ENCODE results near the gene OR52E6.

Gene OR52E6

DNA sequence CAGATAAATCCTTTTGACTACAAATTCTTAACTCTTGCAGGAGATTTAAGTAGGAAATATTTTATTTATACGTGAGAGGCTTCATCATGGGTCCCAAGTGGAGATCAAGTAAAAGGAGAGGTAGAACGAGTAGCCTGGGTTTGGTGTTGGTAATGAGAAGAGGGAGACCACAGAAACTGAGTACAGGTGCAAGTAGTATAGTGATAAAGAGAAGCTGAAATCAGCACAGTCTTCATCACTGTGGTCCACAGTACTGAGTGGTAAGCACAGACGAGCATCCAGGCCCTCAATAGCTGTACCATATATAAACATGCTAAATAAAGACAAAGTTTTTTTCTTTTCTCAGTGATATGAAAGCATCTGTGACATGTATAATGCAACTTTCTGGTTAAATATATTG is 45.5 kb upstream of the OR52E6 start:
- DNase-seq = no peak
- no peak overlapping the region for H3K4me3 ChIP-seq (ENCODE audit: low read length)
- H3K27me3 ChIP-seq (replicated peaks; ENCODE audit: insufficient read depth, low read length) = no peaks in the 10 kb centered on the region
- H3K27ac ChIP-seq (ENCODE audit: low read length) = no peak overlapping the region
- H3F3A ChIP-seq (ENCODE audit: insufficient read depth, low read length) = no peaks in the 10 kb centered on the region
- no peak for TF ChIP-seq EZH2phosphoT487 (IDR thresholded peaks at IDR 0.05; ENCODE audit: low read length)
- TF ChIP-seq, protein P1, sequence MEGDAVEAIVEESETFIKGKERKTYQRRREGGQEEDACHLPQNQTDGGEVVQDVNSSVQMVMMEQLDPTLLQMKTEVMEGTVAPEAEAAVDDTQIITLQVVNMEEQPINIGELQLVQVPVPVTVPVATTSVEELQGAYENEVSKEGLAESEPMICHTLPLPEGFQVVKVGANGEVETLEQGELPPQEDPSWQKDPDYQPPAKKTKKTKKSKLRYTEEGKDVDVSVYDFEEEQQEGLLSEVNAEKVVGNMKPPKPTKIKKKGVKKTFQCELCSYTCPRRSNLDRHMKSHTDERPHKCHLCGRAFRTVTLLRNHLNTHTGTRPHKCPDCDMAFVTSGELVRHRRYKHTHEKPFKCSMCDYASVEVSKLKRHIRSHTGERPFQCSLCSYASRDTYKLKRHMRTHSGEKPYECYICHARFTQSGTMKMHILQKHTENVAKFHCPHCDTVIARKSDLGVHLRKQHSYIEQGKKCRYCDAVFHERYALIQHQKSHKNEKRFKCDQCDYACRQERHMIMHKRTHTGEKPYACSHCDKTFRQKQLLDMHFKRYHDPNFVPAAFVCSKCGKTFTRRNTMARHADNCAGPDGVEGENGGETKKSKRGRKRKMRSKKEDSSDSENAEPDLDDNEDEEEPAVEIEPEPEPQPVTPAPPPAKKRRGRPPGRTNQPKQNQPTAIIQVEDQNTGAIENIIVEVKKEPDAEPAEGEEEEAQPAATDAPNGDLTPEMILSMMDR (IDR thresholded peaks at IDR 0.05; ENCODE audit: low read length) = no peak
- no peak for TF ChIP-seq EZH2 (optimal IDR thresholded peaks at IDR 0.05; ENCODE audit: low read depth, low read length)
- H2AFZ ChIP-seq (ENCODE audit: low read length) = no peak overlapping the region
- no peaks in the 10 kb centered on the region for H3K9me3 ChIP-seq (replicated peaks; ENCODE audit: insufficient read depth, low read length)
- no peaks in the 10 kb centered on the region for H3K79me2 ChIP-seq (ENCODE audit: low read length)
- no peaks in the 10 kb centered on the region for H3K4me1 ChIP-seq (ENCODE audit: low read length)
- no peaks in the 10 kb centered on the region for H4K20me1 ChIP-seq (ENCODE audit: insufficient read depth, low read length)
- H3K36me3 ChIP-seq (replicated peaks; ENCODE audit: insufficient read depth, low read length) = no peaks in the 10 kb centered on the region
- no peaks in the 10 kb centered on the region for H3K9me2 ChIP-seq (replicated peaks; ENCODE audit: insufficient read depth, low read length)
- H3K4me2 ChIP-seq (ENCODE audit: low read depth, low read length) = no peak overlapping the region
- no peak overlapping the region for H3K9ac ChIP-seq (ENCODE audit: low read length)

DNA sequence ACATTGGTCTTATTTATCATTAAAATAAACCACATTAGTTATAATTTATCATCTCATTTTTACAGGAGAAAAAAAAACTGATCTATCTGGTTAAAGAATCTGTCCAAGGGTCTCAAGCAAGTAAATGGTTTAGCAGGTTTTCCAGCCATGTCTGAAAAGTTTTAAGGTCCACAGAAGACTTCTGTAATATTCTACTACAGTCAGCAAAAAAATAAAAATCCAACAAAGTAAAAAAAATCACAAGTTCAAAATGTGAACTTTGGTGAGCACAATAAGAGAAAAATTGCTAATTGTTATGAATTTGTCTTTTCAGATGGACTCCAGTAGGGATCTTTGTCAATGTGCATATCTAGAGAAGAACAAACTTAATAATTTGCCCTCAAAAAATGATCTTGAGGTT is 40.1 kb upstream of the OR52E6 start:
- H3K36me3 ChIP-seq (replicated peaks; ENCODE audit: insufficient read depth, low read length) = no peaks in the 10 kb centered on the region
- no peak overlapping the region for H3K9ac ChIP-seq (ENCODE audit: low read length)
- H3F3A ChIP-seq (ENCODE audit: insufficient read depth, low read length) = no peaks in the 10 kb centered on the region
- H3K4me1 ChIP-seq (ENCODE audit: low read length) = no peaks in the 10 kb centered on the region
- no peaks in the 10 kb centered on the region for H4K20me1 ChIP-seq (ENCODE audit: insufficient read depth, low read length)
- no peak for DNase-seq
- no peak overlapping the region for H3K4me3 ChIP-seq (ENCODE audit: low read length)
- TF ChIP-seq EZH2phosphoT487 (IDR thresholded peaks at IDR 0.05; ENCODE audit: low read length) (no peak), EZH2 (optimal IDR thresholded peaks at IDR 0.05; ENCODE audit: low read depth, low read length) (no peak)
- TF ChIP-seq, protein P1 (IDR thresholded peaks at IDR 0.05; ENCODE audit: low read length) = no peak
- no peaks in the 10 kb centered on the region for H3K27me3 ChIP-seq (replicated peaks; ENCODE audit: insufficient read depth, low read length)
- H3K79me2 ChIP-seq (ENCODE audit: low read length) = no peaks in the 10 kb centered on the region
- H3K27ac ChIP-seq (ENCODE audit: low read length) = no peak overlapping the region
- H3K9me3 ChIP-seq (replicated peaks; ENCODE audit: insufficient read depth, low read length) = no peaks in the 10 kb centered on the region
- H2AFZ ChIP-seq (ENCODE audit: low read length) = no peak overlapping the region
- no peaks in the 10 kb centered on the region for H3K9me2 ChIP-seq (replicated peaks; ENCODE audit: insufficient read depth, low read length)
- H3K4me2 ChIP-seq (ENCODE audit: low read depth, low read length) = no peak overlapping the region

DNA sequence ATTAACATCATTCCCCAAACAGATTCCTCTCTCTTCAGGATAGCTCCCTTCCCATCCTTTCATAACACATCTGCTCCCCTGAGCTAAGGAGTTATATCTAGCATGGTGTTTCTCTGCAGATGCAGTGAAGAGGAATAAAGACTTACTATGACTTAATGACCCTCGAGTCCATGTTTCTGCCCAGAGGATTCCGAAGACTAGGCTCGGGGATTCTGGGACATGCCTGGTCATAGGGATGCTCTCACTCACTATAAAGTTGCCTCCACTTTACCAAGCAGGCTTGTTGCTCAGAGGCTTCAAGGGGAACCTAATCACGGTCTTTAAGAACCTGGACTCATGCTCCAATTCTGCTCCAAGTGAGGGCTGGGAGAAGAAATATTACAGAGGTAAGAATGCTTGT is 38.6 kb upstream of the OR52E6 start, which contains the start of gene OR52E4:
Gene OR52E4, plus strand, starts transcription at position 301 of the 400 bp plus-strand sequence. CDS start 3,664 bp downstream, outside the sequence.
- Histone ChIP-seq H3F3A (ENCODE audit: insufficient read depth, low read length) (no peaks in the 10 kb centered on the region), H3K27me3 (replicated peaks; ENCODE audit: insufficient read depth, low read length) (no peaks in the 10 kb centered on the region), H3K27ac (ENCODE audit: low read length) (no peak within 1 kb of the TSS), H4K20me1 (ENCODE audit: insufficient read depth, low read length) (no peaks in the 10 kb centered on the region), H3K4me3 (ENCODE audit: low read length) (no peak within 1 kb of the TSS), H3K9me2 (replicated peaks; ENCODE audit: insufficient read depth, low read length) (no peaks in the 10 kb centered on the region), H3K79me2 (ENCODE audit: low read length) (no peaks in the 10 kb centered on the region), H3K9me3 (replicated peaks; ENCODE audit: insufficient read depth, low read length) (no peaks in the 10 kb centered on the region), H3K36me3 (replicated peaks; ENCODE audit: insufficient read depth, low read length) (no peaks in the 10 kb centered on the region), H2AFZ (ENCODE audit: low read length) (no peak within 1 kb of the TSS), H3K9ac (ENCODE audit: low read length) (no peak within 1 kb of the TSS), H3K4me1 (ENCODE audit: low read length) (no peaks in the 10 kb centered on the region), H3K4me2 (ENCODE audit: low read depth, low read length) (no peak within 1 kb of the TSS)
- no peak for TF ChIP-seq EZH2phosphoT487 (IDR thresholded peaks at IDR 0.05; ENCODE audit: low read length)
- no peak for TF ChIP-seq EZH2 (optimal IDR thresholded peaks at IDR 0.05; ENCODE audit: low read depth, low read length)
- TF ChIP-seq, protein P1 (IDR thresholded peaks at IDR 0.05; ENCODE audit: low read length) = no peak
- no peak for DNase-seq

All from MM.1S (cell line).